Skin of body (tissue), 2 donors: ENCODE results near the gene IGFBP5. TPM values are rescaled to one million over a fixed set of nuclear protein-coding genes. Genes with fewer than 3 reads are reported as not detected.

Experiments
- DNase-seq: peaks from one replicate; lab custom pipeline; 2025; lab: John Stamatoyannopoulos, UW
- total RNA-seq: library from RNA; depleted of rRNA; stranded (reverse); fragments of >200 nt; gene quantifications from one replicate; pipeline ENCODE4 v1.2.3, GENCODE V29; 2014

IGFBP5 gene
- total RNA-seq, 1 donor from 2014 or later, result 246 TPM

- DNase-seq, result no peak
These were observed 49.8 kb downstream of the IGFBP5 start for GRCh38 chr2:216645636-216645950.

- no peak for DNase-seq
These were observed 50.3 kb downstream of the IGFBP5 start for GRCh38 chr2:216644842-216645635.

- peak; percentile 24 for DNase-seq
These were observed 51.2 kb downstream of the IGFBP5 start for GRCh38 chr2:216643986-216644659.

GRCh38 chr2:216637472-216637871 lies 57.9 kb downstream of the IGFBP5 start:
- DNase-seq, result no peak

- DNase-seq, result no peak
These were observed 58.5 kb downstream of the IGFBP5 start for GRCh38 chr2:216636551-216637450.

- no peak for DNase-seq
These were observed 59.4 kb downstream of the IGFBP5 start for GRCh38 chr2:216635701-216636550.

GRCh38 chr2:216635171-216635570 lies 60.2 kb downstream of the IGFBP5 start:
- DNase-seq, result no peak

GRCh38 chr2:216634370-216635148 lies 60.8 kb downstream of the IGFBP5 start:
- no peak for DNase-seq

- DNase-seq, result no peak
These were observed 61.6 kb downstream of the IGFBP5 start for GRCh38 chr2:216633616-216634369.

GRCh38 chr2:216632952-216633615 lies 62.3 kb downstream of the IGFBP5 start, which contains the start of gene IGFBP2:
IGFBP2 (plus strand) TSS chr2:216633420; CDS start chr2:216633524, 104 bp downstream.
- peak; percentile 25 for DNase-seq

- DNase-seq, result no peak
These were observed 62.9 kb downstream of the IGFBP5 start for GRCh38 chr2:216632346-216632951.

- DNase-seq, result no peak
These were observed 65.6 kb downstream of the IGFBP5 start for GRCh38 chr2:216629784-216630183.

GRCh38 chr2:216626875-216627245 lies 68.5 kb downstream of the IGFBP5 start:
- DNase-seq, result no peak

- no peak for DNase-seq
These were observed 69.0 kb downstream of the IGFBP5 start for GRCh38 chr2:216626168-216626874.

- no peak for DNase-seq
These were observed 71.1 kb downstream of the IGFBP5 start for GRCh38 chr2:216624251-216624650.

- no peak for DNase-seq
These were observed 72.8 kb downstream of the IGFBP5 start for GRCh38 chr2:216622526-216622925.
